Ectodermal cell (in vitro differentiated cells): ENCODE data around the gene BPTF.
"Not testable (repeated sequence)": the region's sequence is repeated elsewhere in the genome, so short reads cannot be mapped to it uniquely, and the experiment has no call there.

Experiments
- H3K27ac ChIP-seq: 2 replicates; pipeline ENCODE4 v1.7.0; 2013; ENCODE audit warnings: mild to moderate bottlenecking, low read depth, low read length; ENCODE audit not compliant: insufficient read depth, poor library complexity, severe bottlenecking
- H3K27me3 ChIP-seq: 2 replicates; pipeline ENCODE4 v1.7.0; 2013; ENCODE audit warnings: mild to moderate bottlenecking, low read length; ENCODE audit not compliant: insufficient read depth, control insufficient read depth, poor library complexity, severe bottlenecking
- H3K36me3 ChIP-seq: one replicate; pipeline ENCODE4 v1.7.0; 2013; ENCODE audit warnings: low read length; ENCODE audit not compliant: control insufficient read depth, insufficient read depth
- H3K4me1 ChIP-seq: one replicate; pipeline ENCODE4 v1.7.0; 2013; ENCODE audit warnings: low read length; ENCODE audit not compliant: control insufficient read depth, insufficient read depth
- H3K4me3 ChIP-seq: 2 replicates; pipeline ENCODE4 v1.7.0; 2013; ENCODE audit warnings: low read depth, low read length, control low read depth; ENCODE audit not compliant: insufficient read depth
- H3K9me3 ChIP-seq: 2 replicates; pipeline ENCODE4 v1.7.0; 2013; ENCODE audit warnings: mild to moderate bottlenecking, low read length, moderate library complexity; ENCODE audit not compliant: control insufficient read depth
- WGBS, 2 experiments: methylation state at CpG; one replicate each; pipeline ENCODE4 v1.1.7; 2013; ENCODE audit warnings: missing lambda C conversion rate in 2 of 2; 5-methylcytosine and 5-hydroxymethylcytosine counted together

BPTF gene

DNA sequence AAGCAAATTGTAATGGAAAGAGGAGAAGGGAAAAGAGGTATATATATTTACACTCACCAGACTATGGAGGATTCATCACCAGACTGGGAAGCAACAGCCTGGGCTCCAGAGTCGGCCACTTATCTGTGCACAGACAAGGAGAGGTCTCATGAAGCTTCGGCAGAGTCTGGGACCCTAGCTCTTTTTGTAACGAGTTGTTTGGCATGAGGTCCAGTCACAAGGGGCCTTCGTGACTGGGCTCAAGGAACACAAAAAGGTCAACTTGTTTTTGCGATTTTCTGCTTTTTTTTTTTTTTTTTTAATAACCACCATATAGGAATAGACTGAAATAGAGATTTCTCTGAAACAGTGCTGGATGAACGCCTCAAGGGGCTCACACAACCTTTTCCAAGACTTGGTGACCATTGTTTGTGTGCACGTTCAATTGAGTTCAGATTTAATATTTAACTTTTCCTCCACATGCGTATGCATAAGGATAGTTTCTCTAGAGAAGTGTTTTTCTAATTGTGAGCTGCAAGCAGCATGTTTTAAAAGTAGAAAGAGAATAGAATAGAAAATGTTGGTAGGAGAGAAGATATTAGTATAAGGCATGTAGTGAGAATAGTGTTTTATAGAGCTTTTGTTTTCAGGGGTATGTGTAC lies 25.8 kb downstream of the BPTF start:
- Histone ChIP-seq H3K9me3 (no peaks in the 10 kb centered on the region), H3K4me3 (no peak overlapping the region), H3K36me3 (peaks cover 18% of the 10 kb centered on the region), H3K27me3 (no peaks in the 10 kb centered on the region), H3K4me1 (no peaks in the 10 kb centered on the region), H3K27ac (no peak overlapping the region)
- WGBS, 2 experiments, result 92 to 96% methylated on average over 8 of the region's 8 CpGs

DNA sequence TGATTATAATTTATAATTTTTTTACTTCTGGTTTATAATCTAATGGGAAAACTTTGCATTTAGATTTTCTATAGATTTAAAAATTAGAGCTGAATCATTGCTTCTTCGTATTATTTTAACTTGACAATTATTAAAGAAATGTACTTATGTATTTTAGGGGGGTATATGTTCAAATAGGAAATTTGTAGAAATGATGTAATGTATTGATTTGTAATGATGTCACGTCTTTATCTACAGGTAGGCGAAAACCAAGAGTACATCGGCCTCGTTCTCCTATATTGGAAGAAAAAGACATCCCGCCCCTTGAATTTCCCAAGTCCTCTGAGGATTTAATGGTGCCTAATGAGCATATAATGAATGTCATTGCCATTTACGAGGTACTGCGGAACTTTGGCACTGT lies 28.4 kb downstream of the BPTF start:
- no peak overlapping the region for H3K27ac ChIP-seq
- H3K4me1 ChIP-seq, result no peaks in the 10 kb centered on the region
- H3K27me3 ChIP-seq, result no peaks in the 10 kb centered on the region
- H3K4me3 ChIP-seq, result no peak overlapping the region
- no peaks in the 10 kb centered on the region for H3K9me3 ChIP-seq
- H3K36me3 ChIP-seq, result peaks cover 18% of the 10 kb centered on the region
- 97 to 98% methylated on average over 7 of the region's 8 CpGs for WGBS, 2 experiments

DNA sequence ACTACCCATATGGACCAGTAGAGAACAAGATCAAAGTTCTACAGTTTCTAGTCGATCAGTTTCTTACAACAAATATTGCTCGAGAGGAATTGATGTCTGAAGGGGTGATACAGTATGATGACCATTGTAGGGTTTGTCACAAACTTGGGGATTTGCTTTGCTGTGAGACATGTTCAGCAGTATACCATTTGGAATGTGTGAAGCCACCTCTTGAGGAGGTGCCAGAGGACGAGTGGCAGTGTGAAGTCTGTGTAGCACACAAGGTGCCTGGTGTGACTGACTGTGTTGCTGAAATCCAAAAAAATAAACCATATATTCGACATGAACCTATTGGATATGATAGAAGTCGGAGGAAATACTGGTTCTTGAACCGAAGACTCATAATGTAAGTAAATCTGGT lies 29.1 kb downstream of the BPTF start:
- H3K36me3 ChIP-seq, result peaks cover 18% of the 10 kb centered on the region

DNA sequence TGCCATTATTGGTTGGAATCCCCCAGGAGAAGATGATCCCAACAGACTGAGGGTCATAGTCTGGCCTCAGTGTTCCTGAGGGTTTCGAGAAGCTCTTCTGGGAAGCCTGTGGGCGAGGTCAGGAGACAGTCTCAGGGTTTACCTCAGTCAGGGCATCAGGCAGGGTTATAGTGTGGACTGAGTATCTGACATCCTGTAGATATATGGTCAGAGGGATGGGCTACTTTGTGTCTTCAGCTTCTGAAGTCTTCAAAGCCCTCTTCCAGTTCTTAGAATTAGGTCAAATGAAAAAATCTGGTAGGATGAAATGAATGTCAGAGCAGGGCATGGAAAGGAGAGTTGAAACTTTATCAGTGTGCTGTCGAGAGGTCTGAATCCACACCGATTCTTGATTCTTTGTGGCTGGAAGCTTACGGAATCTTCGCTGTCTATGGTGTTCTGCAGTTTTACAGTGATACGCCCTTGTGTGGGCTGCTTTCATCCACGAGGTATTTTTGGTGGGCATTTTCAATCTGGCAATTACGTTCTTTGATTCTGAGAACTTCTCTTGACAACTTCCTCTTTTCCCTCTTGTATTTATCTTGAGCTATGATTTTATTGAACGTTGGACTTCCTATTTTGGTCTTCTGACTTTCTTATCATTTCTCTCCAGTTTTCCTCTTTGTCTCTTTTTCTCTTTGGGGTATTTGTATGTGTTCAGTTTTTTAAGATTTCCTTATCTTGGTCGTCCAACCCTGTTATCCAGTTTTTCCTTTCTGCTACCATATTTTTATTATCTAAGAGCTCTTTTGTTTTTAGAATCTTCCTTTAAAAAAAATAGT lies 30.4 kb downstream of the BPTF start:
- 94 to 96% methylated on average over 10 of the region's 11 CpGs for WGBS, 2 experiments
- H3K4me3 ChIP-seq, result no peak overlapping the region
- H3K36me3 ChIP-seq, result peaks cover 18% of the 10 kb centered on the region
- no peaks in the 10 kb centered on the region for H3K9me3 ChIP-seq
- no peaks in the 10 kb centered on the region for H3K4me1 ChIP-seq
- H3K27ac ChIP-seq, result no peak overlapping the region
- H3K27me3 ChIP-seq, result no peaks in the 10 kb centered on the region

More for the DNA sequence above, 29.1 kb downstream of the BPTF start:
- Histone ChIP-seq H3K9me3 (no peaks in the 10 kb centered on the region), H3K27ac (no peak overlapping the region), H3K27me3 (no peaks in the 10 kb centered on the region), H3K4me1 (no peaks in the 10 kb centered on the region), H3K4me3 (no peak overlapping the region)
- 97 to 98% methylated on average over 6 of the region's 6 CpGs for WGBS, 2 experiments

DNA sequence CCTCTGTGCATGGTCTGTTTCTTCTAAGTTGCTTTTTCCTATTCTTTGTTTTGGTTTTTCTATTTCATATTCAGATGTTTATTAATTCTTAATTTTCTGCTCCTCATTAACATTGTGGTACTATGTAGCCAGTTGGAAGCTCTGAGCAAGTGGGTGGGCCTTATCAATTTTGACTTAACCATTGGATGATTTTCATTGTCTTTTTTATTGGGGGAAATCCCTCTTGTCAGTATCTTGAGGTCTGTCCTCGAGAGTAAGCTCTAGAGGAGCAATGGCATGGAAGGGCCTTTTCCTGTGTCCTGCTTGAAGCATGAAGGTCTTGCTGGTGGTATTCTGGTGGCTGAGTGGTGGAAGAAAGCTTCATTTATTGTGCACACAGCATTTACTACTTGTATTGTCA lies 31.1 kb downstream of the BPTF start:
- H3K4me3 ChIP-seq, H3K4me1 ChIP-seq, H3K27ac ChIP-seq, H3K27me3 ChIP-seq, H3K9me3 ChIP-seq: not testable (repeated sequence)
- peaks cover 18% of the 10 kb centered on the region for H3K36me3 ChIP-seq
- 96 to 100% methylated on average over 1 of the region's 1 CpG for WGBS, 2 experiments

DNA sequence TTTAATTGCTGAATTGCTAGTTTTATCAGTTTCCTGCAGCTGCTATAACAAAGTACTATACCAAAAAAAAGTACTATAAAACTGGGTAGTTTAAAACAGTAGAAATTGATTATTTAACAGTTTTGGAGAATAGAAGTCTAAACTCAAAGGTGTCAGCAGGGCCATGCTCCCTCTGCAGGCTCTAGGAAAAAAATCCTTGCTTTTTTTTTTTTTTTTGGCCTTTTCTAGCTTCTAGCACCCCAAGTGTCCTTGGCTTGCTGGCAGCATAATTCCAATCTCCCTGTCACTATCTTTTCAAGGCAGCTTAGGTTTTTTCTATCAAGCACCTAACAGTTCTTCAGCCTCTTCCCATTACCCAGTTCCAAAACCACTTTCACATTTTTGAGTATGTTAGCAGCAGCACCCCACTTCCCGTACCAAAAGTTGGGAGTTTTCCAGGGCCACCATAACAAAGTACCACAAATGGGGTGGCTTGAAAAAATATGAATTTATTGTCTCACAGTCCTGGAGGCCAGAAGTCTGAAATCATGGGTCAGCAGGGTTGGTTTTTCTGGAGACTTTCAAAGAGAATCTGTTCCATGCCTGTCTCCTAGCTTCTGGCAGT lies 37.4 kb downstream of the BPTF start:
- H3K4me3 ChIP-seq, result no peak overlapping the region
- H3K9me3 ChIP-seq, result no peaks in the 10 kb centered on the region
- no peaks in the 10 kb centered on the region for H3K36me3 ChIP-seq
- no peak overlapping the region for H3K27ac ChIP-seq
- no peaks in the 10 kb centered on the region for H3K27me3 ChIP-seq
- no peaks in the 10 kb centered on the region for H3K4me1 ChIP-seq
- 91 to 100% methylated on average over 1 of the region's 1 CpG for WGBS, 2 experiments

DNA sequence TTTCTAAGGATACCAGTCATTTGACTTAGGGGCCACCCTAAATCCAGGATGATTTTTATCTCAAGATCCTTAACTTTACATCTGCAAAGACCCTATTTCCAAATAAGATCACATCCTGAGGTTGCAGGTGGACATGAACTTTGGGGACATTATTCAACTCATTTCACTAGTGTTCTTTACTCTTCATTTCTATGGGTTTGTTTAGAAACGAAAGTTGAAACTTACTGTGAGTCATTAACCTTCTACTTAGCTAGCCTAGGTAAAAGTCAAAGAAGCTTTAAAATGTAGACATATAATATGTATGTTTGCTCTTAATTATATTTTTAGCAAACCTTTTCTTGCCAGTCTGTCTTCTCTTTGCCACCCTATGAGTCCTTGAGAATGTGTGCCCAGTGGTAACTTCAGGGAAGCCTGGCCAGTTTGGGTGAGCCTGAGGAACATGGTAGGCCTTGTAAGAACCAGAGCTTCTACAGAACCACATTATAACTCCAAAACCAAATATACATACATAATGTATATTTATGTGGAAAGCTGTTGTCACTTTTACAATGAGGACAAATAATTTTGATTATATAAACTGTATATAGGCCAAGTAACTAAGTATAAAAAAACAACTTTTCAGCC lies 38.4 kb downstream of the BPTF start:
- 83% methylated on average over 1 of the region's 1 CpG; no CpG with 5 or more reads in 1 of the 2 experiments for WGBS, 2 experiments
- Histone ChIP-seq H3K36me3 (no peaks in the 10 kb centered on the region), H3K4me1 (no peaks in the 10 kb centered on the region), H3K27me3 (no peaks in the 10 kb centered on the region), H3K4me3 (no peak overlapping the region), H3K9me3 (no peaks in the 10 kb centered on the region), H3K27ac (no peak overlapping the region)

DNA sequence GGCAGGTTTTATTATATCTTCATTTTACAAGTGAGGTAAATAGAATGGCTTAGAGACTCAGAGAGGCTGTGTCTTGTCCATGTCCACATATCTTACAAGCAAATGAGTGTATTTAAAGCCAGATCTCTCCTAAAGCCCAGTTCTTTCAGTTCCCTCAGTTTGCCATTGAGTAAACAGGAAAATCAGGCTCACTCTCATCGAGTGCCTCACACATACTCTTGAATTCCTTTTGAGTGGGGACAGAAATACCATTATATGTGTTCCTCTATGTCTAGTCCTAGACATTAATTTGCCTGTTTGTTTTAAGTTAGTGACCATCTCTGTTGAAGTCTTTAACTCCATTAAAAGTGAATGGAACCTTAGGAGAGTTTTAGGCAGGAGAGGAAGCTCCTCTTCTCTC lies 40.1 kb downstream of the BPTF start:
- Histone ChIP-seq H3K27ac (no peak overlapping the region), H3K4me3 (no peak overlapping the region), H3K9me3 (no peaks in the 10 kb centered on the region), H3K4me1 (no peaks in the 10 kb centered on the region), H3K27me3 (no peaks in the 10 kb centered on the region), H3K36me3 (no peaks in the 10 kb centered on the region)
- WGBS, 2 experiments, result 100% methylated on average over 1 of the region's 1 CpG

DNA sequence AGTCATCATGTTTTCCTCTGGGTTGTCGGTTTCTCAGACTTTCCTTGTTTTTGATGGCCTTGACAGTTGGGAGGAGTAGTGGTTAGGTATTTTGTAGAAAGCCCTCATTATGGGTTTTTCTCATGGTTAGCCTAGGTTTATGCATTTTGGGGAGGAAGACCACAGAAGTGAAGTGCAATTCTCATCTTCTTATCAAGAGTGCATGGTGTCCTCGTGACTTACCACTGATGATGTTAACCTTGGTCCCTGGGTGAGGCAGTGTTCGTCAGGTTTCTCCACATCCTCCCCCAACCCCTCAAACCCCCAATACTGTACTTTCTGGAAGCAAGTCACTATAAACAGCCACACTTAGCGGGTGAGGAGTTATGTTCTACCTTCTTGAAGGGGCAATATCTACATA lies 42.3 kb downstream of the BPTF start:
- H3K4me1 ChIP-seq, result no peaks in the 10 kb centered on the region
- WGBS, 2 experiments, result 88 to 95% methylated on average over 3 to 4 of the region's 4 CpGs
- no peak overlapping the region for H3K27ac ChIP-seq
- no peaks in the 10 kb centered on the region for H3K36me3 ChIP-seq
- no peaks in the 10 kb centered on the region for H3K27me3 ChIP-seq
- H3K9me3 ChIP-seq, result no peaks in the 10 kb centered on the region
- no peak overlapping the region for H3K4me3 ChIP-seq

DNA sequence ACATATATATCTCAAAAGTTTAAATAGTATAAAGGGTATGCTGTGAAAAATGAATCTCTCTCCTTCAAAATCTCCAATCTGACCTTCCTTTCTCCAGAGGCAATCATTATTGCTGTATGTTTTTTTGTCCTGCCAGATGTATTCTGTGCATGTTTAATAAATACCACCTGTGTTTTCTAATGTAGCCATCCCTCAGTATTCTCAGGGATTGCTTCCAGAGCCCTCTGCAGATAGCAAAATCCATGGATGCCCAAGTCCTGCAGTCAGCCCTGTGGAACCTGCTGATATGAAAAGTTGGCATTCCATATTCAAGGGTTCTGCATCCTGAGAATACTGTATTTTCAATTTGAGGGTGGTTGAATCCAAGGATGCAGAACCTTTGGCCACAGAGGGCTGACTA lies 42.9 kb downstream of the BPTF start:
- no peaks in the 10 kb centered on the region for H3K27me3 ChIP-seq
- H3K27ac ChIP-seq, result no peak overlapping the region
- no peaks in the 10 kb centered on the region for H3K4me1 ChIP-seq
- no peak overlapping the region for H3K4me3 ChIP-seq
- H3K9me3 ChIP-seq, result no peaks in the 10 kb centered on the region
- H3K36me3 ChIP-seq, result no peaks in the 10 kb centered on the region
